LNCAP (cell line): ENCODE measurements around the gene RAB11FIP4.

Experiments
- CTCF ChIP-seq: fragments of 450-650 bp; IDR thresholded peaks from 2 replicates; pipeline ENCODE4 v1.5.1; 2017; ENCODE audit warnings: mild to moderate bottlenecking

The RAB11FIP4 gene

GRCh38 chr17:31496097-31496496 is 104.6 kb downstream of the RAB11FIP4 start:
- no peak for TF ChIP-seq CTCF

GRCh38 chr17:31496601-31497000 is 105.1 kb downstream of the RAB11FIP4 start:
- no peak for TF ChIP-seq CTCF

GRCh38 chr17:31497431-31497830 is 106.0 kb downstream of the RAB11FIP4 start:
- no peak for TF ChIP-seq CTCF

GRCh38 chr17:31497994-31498826 is 106.7 kb downstream of the RAB11FIP4 start:
- TF ChIP-seq CTCF, result no peak

- no peak for TF ChIP-seq CTCF
Measured at GRCh38 chr17:31499771-31500554, 108.5 kb downstream of the RAB11FIP4 start.

GRCh38 chr17:31506517-31506916 is 115.0 kb downstream of the RAB11FIP4 start:
- no peak for TF ChIP-seq CTCF

GRCh38 chr17:31508288-31509094 is 117.0 kb downstream of the RAB11FIP4 start:
- TF ChIP-seq CTCF, result no peak
